ENCODE data around the gene PLXDC1.

- TF ChIP-seq CTCF (IDR thresholded peaks at IDR 0.05) (peak in 2 of 12 donors; percentile 5 to 21), POLR2A (IDR thresholded peaks at IDR 0.05) (no peak)
These were observed 124.4 kb downstream of the PLXDC1 start for GRCh38 chr17:39026980-39027451.
